GM23248 (cell line): Measurements from ENCODE around the gene TCF12. TPM values are rescaled to one million over a fixed set of nuclear protein-coding genes. Genes with fewer than 3 reads are reported as not detected.

ENCODE experiments used
- DNase-seq: peaks from one replicate; pipeline ENCODE4 v3.0.0-alpha.2; 2015
- H2AFZ ChIP-seq: fragments of 200-600 bp; sonication (generic); 2 replicates; pipeline ENCODE4 v1.6.1; 2016; ENCODE audit warnings: antibody characterized with exemption
- H3F3A ChIP-seq: fragments of 200-600 bp; sonication (generic); 2 replicates; pipeline ENCODE4 v1.6.1; 2016; ENCODE audit warnings: mild to moderate bottlenecking, antibody characterized with exemption, mixed run types; ENCODE audit not compliant: insufficient read depth
- H3K27ac ChIP-seq: fragments of 200-600 bp; sonication (generic); 2 replicates; pipeline ENCODE4 v1.5.1; 2016; ENCODE audit warnings: mild to moderate bottlenecking
- H3K27me3 ChIP-seq: fragments of 200-600 bp; sonication (generic); replicated peaks from 2 replicates; pipeline ENCODE4 v1.6.1; 2016; ENCODE audit warnings: mild to moderate bottlenecking; ENCODE audit not compliant: insufficient read depth
- H3K36me3 ChIP-seq: fragments of 200-600 bp; sonication (generic); 2 replicates; pipeline ENCODE4 v1.6.1; 2016; ENCODE audit warnings: low read depth, mild to moderate bottlenecking
- H3K4me1 ChIP-seq: fragments of 200-600 bp; sonication (generic); 2 replicates; pipeline ENCODE4 v1.6.1; 2016; ENCODE audit warnings: mild to moderate bottlenecking; ENCODE audit not compliant: insufficient read depth
- H3K4me2 ChIP-seq: fragments of 200-600 bp; sonication (generic); one replicate; pipeline ENCODE4 v1.6.1; 2016; ENCODE audit warnings: mild to moderate bottlenecking; ENCODE audit not compliant: unreplicated experiment
- H3K4me3 ChIP-seq: fragments of 200-600 bp; sonication (generic); 2 replicates; pipeline ENCODE4 v1.5.1; 2016; ENCODE audit warnings: mild to moderate bottlenecking
- H3K79me2 ChIP-seq: fragments of 200-600 bp; sonication (generic); 2 replicates; pipeline ENCODE4 v1.6.1; 2016; ENCODE audit warnings: mild to moderate bottlenecking; ENCODE audit not compliant: insufficient read depth
- H3K9ac ChIP-seq: fragments of 200-600 bp; sonication (generic); 2 replicates; pipeline ENCODE4 v1.6.1; 2016; ENCODE audit warnings: mild to moderate bottlenecking
- H3K9me2 ChIP-seq: fragments of 200-600 bp; sonication (generic); 2 replicates; pipeline ENCODE4 v1.6.1; 2016; ENCODE audit warnings: mixed run types, mild to moderate bottlenecking, moderate library complexity; ENCODE audit not compliant: insufficient read depth
- H3K9me3 ChIP-seq: fragments of 200-600 bp; sonication (generic); one replicate; pipeline ENCODE4 v1.6.1; 2017; ENCODE audit warnings: low read depth
- H4K20me1 ChIP-seq: fragments of 200-600 bp; sonication (generic); 2 replicates; pipeline ENCODE4 v1.6.0; 2016; ENCODE audit not compliant: insufficient read depth
- EZH2 ChIP-seq: fragments of 200-600 bp; sonication (generic); IDR thresholded peaks from 2 replicates; pipeline ENCODE4 v1.6.1; 2018; ENCODE audit warnings: antibody characterized with exemption, mild to moderate bottlenecking; ENCODE audit not compliant: insufficient read depth, poor library complexity, severe bottlenecking
- EZH2phosphoT487 ChIP-seq: fragments of 200-600 bp; sonication (generic); IDR thresholded peaks from 2 replicates; pipeline ENCODE4 v1.6.1; 2018; ENCODE audit warnings: antibody characterized with exemption, moderate library complexity, mild to moderate bottlenecking, low read depth; ENCODE audit not compliant: insufficient read depth
- WGBS, 2 experiments: methylation state at CpG; one replicate each; pipeline ENCODE4 v1.1.6; 2015 to 2017; ENCODE audit warnings: low lambda C conversion rate in 2 of 2, low coverage in 1 of 2; ENCODE audit errors: missing lambda C conversion rate in 2 of 2; 5-methylcytosine and 5-hydroxymethylcytosine counted together
- in situ Hi-C: fragments of 300-500 bp; cut with MboI; formaldehyde crosslinking; loops from 2 replicates; pipeline ENCODE4 v1.15.0; 2020
- polyA plus RNA-seq: library from polyadenylated mRNA; unstranded; fragments of >200 nt; fragmentation: Nextera tagmentation; extraction: Ambion mirVana; gene quantifications from 2 replicates; pipeline ENCODE4 v1.2.1, GENCODE V29; 2016
- total RNA-seq: library from RNA; depleted of rRNA; stranded (reverse); fragments of >200 nt; shearing (Covaris generic); gene quantifications from 2 replicates; pipeline ENCODE4 v1.2.3, GENCODE V29; 2014

Gene TCF12
- total and polyA plus RNA-seq, 2 experiments from 2014 or later: 53.6 to 58.6 TPM

GRCh38 chr15:57229051-57229450 lies 310.6 kb downstream of the TCF12 start:
- no peaks in the 10 kb centered on the region for H3K27me3 ChIP-seq
- TF ChIP-seq EZH2 (no peak), EZH2phosphoT487 (no peak)
- peaks cover 19% of the 10 kb centered on the region for H3F3A ChIP-seq
- no peak overlapping the region for H3K4me3 ChIP-seq
- peaks cover 3% of the 10 kb centered on the region; the same call in 1 of the 2 replicates for H4K20me1 ChIP-seq
- H3K9me3 ChIP-seq: no peaks in the 10 kb centered on the region
- H3K4me2 ChIP-seq: no peak overlapping the region
- in situ Hi-C loops: no loop called here
- peaks cover 72% of the 10 kb centered on the region for H3K79me2 ChIP-seq
- H3K9me2 ChIP-seq: no peaks in the 10 kb centered on the region; the same call in 1 of the 2 replicates
- H3K9ac ChIP-seq: no peak overlapping the region
- H3K4me1 ChIP-seq: peaks cover 43% of the 10 kb centered on the region
- peaks cover 12% of the 10 kb centered on the region for H3K36me3 ChIP-seq
- no peak overlapping the region for H2AFZ ChIP-seq
- DNase-seq: no peak
- H3K27ac ChIP-seq: no peak overlapping the region

DNA sequence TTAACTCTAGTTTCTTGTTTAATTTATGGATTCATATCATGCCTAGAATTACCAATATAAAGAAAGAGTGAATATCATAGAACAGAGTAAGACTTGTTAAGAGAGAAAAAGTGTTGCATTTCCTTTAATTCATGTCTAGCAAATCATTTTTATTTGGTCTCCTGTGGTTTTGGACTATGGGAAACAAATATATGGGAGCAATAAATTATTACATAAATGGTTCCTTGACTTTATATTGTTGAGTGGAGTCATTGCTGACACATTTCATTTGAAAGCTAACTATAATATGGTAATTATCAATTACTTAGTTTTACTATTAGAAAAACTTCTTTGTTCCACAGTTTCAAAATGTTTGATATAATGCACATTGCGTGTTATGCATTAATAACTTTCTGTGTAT lies 313.1 kb downstream of the TCF12 start:
- Histone ChIP-seq H2AFZ (no peak overlapping the region), H3K79me2 (peaks cover 60% of the 10 kb centered on the region), H3K9me2 (no peaks in the 10 kb centered on the region; the same call in 1 of the 2 replicates), H3F3A (peaks cover 11% of the 10 kb centered on the region), H3K27ac (no peak overlapping the region), H3K36me3 (peaks cover 36% of the 10 kb centered on the region), H3K4me2 (no peak overlapping the region), H3K9me3 (no peaks in the 10 kb centered on the region), H3K4me1 (peaks cover 32% of the 10 kb centered on the region), H3K4me3 (no peak overlapping the region), H4K20me1 (peaks cover 3% of the 10 kb centered on the region; the same call in 1 of the 2 replicates), H3K27me3 (no peaks in the 10 kb centered on the region), H3K9ac (no peak overlapping the region)
- in situ Hi-C loops: no loop called here
- no peak for DNase-seq
- 100% methylated on average over 1 of the region's 1 CpG for WGBS, 2 experiments
- TF ChIP-seq EZH2phosphoT487 (no peak), EZH2 (no peak)

GRCh38 chr15:57234156-57234555 lies 315.7 kb downstream of the TCF12 start:
- Histone ChIP-seq H4K20me1 (no peaks in the 10 kb centered on the region; the same call in 1 of the 2 replicates), H3K79me2 (peaks cover 34% of the 10 kb centered on the region), H3K4me3 (no peak overlapping the region), H2AFZ (no peak overlapping the region), H3K4me1 (peaks cover 8% of the 10 kb centered on the region; the same call in 1 of the 2 replicates), H3K9me3 (no peaks in the 10 kb centered on the region), H3K9me2 (no peaks in the 10 kb centered on the region; the same call in 1 of the 2 replicates), H3K27ac (no peak overlapping the region), H3F3A (0 out of 2 replicates have a peak, but pooled peaks cover 3% of the 10 kb centered on the region), H3K4me2 (no peak overlapping the region), H3K36me3 (peaks cover 52% of the 10 kb centered on the region), H3K27me3 (no peaks in the 10 kb centered on the region), H3K9ac (no peak overlapping the region)
- 68 to 69% methylated on average over 2 of the region's 2 CpGs for WGBS, 2 experiments
- no peak for DNase-seq
- in situ Hi-C loops: no loop called here
- TF ChIP-seq EZH2phosphoT487: no peak
- no peak for TF ChIP-seq EZH2

- Histone ChIP-seq H3K36me3 (peaks cover 52% of the 10 kb centered on the region), H2AFZ (no peak overlapping the region), H3K4me1 (peaks cover 6% of the 10 kb centered on the region; the same call in 1 of the 2 replicates), H3K9me3 (no peaks in the 10 kb centered on the region), H3F3A (0 out of 2 replicates have a peak, but pooled peaks cover 3% of the 10 kb centered on the region), H3K27ac (no peak overlapping the region), H3K27me3 (no peaks in the 10 kb centered on the region), H4K20me1 (no peaks in the 10 kb centered on the region; the same call in 1 of the 2 replicates), H3K9ac (no peak overlapping the region), H3K9me2 (no peaks in the 10 kb centered on the region; the same call in 1 of the 2 replicates), H3K79me2 (peaks cover 24% of the 10 kb centered on the region), H3K4me3 (no peak overlapping the region), H3K4me2 (no peak overlapping the region)
- 88 to 89% methylated on average over 4 of the region's 4 CpGs for WGBS, 2 experiments
- no peak for TF ChIP-seq EZH2
- no peak for TF ChIP-seq EZH2phosphoT487
- in situ Hi-C loops: no loop called here
- no peak for DNase-seq
Observed at GRCh38 chr15:57235186-57235585, 316.7 kb downstream of the TCF12 start.
